ENCODE measurements around the gene IVNS1ABP. TPM values are rescaled to one million over a fixed set of nuclear protein-coding genes. Genes with fewer than 3 reads are reported as not detected.
A peak's percentile ranks its signal among the peaks of the same experiment; 100 is the strongest.

Gene IVNS1ABP
- total RNA-seq (10 to 100 TPM; 33.2 to 83.4 TPM), polyA plus RNA-seq (10 to 100 TPM; 14.2 to 34.8 TPM)

DNA sequence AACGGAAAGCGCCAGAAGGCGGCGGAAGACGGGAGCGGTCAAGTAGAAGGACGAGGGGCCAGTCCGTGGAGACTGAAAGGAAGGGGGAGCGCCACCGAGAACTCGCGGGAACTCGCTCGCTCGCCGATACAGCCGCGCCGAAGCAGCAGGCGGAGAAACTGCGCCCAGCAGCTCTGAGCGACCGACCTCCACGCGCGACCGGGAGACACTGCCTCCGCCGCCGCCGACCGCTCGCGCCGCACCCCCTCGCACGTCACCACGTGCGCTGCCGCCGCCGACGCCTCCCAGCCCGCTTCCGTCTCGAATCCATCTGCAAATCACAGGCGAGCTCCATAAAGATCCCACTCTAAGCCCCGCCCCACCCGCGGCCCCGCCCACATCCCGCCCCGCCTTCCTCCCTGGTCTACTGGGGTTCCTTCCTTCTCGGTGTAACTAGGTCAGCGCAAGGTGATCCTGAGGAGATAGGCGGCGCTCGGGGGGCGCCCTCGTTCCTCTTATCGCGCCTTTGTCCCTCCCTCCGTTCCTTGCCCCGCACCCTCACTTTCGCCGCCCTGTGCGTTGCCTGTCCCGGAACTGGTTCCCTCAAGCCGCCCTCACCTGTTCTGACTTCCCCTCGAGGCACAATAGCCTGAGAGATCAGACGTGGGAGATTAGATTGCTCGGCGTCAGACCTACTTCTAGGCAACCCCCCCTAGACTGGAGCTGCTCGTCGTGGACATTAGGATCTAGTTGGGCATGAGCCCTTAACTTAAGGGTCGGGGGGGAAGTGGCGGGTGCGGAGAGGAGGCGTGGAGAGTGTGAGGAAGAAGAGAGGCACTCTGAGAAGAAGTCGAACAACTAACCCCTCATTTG, at the start of gene IVNS1ABP:
Gene IVNS1ABP, minus strand, starts transcription at position 210 of the 852 bp plus-strand sequence. CDS start 7,750 bp downstream, outside the sequence.
- TF ChIP-seq TAF1 (conservative IDR thresholded peaks at IDR 0.05): peak; percentile 83
- TF ChIP-seq SP1 (IDR thresholded peaks at IDR 0.05): peak; percentile 38
- TF ChIP-seq HNF4G (IDR thresholded peaks at IDR 0.05): no peak
- TF ChIP-seq FOXA1 (IDR thresholded peaks at IDR 0.05): no peak
- TF ChIP-seq FOXA2 (IDR thresholded peaks at IDR 0.05): no peak
- TF ChIP-seq RXRA (IDR thresholded peaks at IDR 0.05): no peak
- TF ChIP-seq EGR1 (IDR thresholded peaks at IDR 0.05; ENCODE audit: low read depth in 2 of 2): no peak
- TF ChIP-seq, protein P1, sequence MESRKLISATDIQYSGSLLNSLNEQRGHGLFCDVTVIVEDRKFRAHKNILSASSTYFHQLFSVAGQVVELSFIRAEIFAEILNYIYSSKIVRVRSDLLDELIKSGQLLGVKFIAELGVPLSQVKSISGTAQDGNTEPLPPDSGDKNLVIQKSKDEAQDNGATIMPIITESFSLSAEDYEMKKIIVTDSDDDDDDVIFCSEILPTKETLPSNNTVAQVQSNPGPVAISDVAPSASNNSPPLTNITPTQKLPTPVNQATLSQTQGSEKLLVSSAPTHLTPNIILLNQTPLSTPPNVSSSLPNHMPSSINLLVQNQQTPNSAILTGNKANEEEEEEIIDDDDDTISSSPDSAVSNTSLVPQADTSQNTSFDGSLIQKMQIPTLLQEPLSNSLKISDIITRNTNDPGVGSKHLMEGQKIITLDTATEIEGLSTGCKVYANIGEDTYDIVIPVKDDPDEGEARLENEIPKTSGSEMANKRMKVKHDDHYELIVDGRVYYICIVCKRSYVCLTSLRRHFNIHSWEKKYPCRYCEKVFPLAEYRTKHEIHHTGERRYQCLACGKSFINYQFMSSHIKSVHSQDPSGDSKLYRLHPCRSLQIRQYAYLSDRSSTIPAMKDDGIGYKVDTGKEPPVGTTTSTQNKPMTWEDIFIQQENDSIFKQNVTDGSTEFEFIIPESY (IDR thresholded peaks at IDR 0.05): no peak
- TF ChIP-seq JUND (IDR thresholded peaks at IDR 0.05): no peak
- TF ChIP-seq YY1 (IDR thresholded peaks at IDR 0.05): no peak
- peak; percentile 18 to 19 for TF ChIP-seq HNF4A (conservative IDR thresholded peaks at IDR 0.05)
- TF ChIP-seq NR2F2 (IDR thresholded peaks at IDR 0.05): no peak
- TF ChIP-seq GABPA (IDR thresholded peaks at IDR 0.05 in 1 of 2, conservative IDR thresholded peaks at IDR 0.05 in 1 of 2): peak in 1 of 2 donors; percentile 18
- TF ChIP-seq RAD21 (IDR thresholded peaks at IDR 0.05): peak in 1 of 2 donors; percentile 30
- TF ChIP-seq, protein P2, sequence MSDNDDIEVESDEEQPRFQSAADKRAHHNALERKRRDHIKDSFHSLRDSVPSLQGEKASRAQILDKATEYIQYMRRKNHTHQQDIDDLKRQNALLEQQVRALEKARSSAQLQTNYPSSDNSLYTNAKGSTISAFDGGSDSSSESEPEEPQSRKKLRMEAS (IDR thresholded peaks at IDR 0.05): peak; percentile 22
- TF ChIP-seq, protein P3, sequence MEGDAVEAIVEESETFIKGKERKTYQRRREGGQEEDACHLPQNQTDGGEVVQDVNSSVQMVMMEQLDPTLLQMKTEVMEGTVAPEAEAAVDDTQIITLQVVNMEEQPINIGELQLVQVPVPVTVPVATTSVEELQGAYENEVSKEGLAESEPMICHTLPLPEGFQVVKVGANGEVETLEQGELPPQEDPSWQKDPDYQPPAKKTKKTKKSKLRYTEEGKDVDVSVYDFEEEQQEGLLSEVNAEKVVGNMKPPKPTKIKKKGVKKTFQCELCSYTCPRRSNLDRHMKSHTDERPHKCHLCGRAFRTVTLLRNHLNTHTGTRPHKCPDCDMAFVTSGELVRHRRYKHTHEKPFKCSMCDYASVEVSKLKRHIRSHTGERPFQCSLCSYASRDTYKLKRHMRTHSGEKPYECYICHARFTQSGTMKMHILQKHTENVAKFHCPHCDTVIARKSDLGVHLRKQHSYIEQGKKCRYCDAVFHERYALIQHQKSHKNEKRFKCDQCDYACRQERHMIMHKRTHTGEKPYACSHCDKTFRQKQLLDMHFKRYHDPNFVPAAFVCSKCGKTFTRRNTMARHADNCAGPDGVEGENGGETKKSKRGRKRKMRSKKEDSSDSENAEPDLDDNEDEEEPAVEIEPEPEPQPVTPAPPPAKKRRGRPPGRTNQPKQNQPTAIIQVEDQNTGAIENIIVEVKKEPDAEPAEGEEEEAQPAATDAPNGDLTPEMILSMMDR (IDR thresholded peaks at IDR 0.05; ENCODE audit: low read depth, low read length, missing input control): no peak
- TF ChIP-seq, protein P4, sequence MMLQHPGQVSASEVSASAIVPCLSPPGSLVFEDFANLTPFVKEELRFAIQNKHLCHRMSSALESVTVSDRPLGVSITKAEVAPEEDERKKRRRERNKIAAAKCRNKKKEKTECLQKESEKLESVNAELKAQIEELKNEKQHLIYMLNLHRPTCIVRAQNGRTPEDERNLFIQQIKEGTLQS (IDR thresholded peaks at IDR 0.05): no peak
- TF ChIP-seq, protein P5, sequence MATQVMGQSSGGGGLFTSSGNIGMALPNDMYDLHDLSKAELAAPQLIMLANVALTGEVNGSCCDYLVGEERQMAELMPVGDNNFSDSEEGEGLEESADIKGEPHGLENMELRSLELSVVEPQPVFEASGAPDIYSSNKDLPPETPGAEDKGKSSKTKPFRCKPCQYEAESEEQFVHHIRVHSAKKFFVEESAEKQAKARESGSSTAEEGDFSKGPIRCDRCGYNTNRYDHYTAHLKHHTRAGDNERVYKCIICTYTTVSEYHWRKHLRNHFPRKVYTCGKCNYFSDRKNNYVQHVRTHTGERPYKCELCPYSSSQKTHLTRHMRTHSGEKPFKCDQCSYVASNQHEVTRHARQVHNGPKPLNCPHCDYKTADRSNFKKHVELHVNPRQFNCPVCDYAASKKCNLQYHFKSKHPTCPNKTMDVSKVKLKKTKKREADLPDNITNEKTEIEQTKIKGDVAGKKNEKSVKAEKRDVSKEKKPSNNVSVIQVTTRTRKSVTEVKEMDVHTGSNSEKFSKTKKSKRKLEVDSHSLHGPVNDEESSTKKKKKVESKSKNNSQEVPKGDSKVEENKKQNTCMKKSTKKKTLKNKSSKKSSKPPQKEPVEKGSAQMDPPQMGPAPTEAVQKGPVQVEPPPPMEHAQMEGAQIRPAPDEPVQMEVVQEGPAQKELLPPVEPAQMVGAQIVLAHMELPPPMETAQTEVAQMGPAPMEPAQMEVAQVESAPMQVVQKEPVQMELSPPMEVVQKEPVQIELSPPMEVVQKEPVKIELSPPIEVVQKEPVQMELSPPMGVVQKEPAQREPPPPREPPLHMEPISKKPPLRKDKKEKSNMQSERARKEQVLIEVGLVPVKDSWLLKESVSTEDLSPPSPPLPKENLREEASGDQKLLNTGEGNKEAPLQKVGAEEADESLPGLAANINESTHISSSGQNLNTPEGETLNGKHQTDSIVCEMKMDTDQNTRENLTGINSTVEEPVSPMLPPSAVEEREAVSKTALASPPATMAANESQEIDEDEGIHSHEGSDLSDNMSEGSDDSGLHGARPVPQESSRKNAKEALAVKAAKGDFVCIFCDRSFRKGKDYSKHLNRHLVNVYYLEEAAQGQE (IDR thresholded peaks at IDR 0.05): no peak
- Histone ChIP-seq H3K27me3 (ENCODE audit: control insufficient read depth in 4 of 4, insufficient read depth in 4 of 4, low read length in 3 of 4) (no peaks in the 10 kb centered on the region), H3K27ac (ENCODE audit: low read depth in 1 of 2, low read length in 2 of 2) (peak within 1 kb of the TSS; percentile 97 to 99), H3K36me3 (ENCODE audit: control insufficient read depth in 4 of 4, insufficient read depth in 3 of 4, low read depth in 1 of 4, low read length in 3 of 4) (no peaks in the 10 kb centered on the region), H3K4me3 (ENCODE audit: low read depth in 1 of 3, low read length in 3 of 3) (peak within 1 kb of the TSS; percentile 89 to 92 (median 90)), H3K4me1 (ENCODE audit: control insufficient read depth in 4 of 4, insufficient read depth in 4 of 4, low read length in 3 of 4) (peaks cover 5 to 37% (median 19%) of the 10 kb centered on the region in 4 donors), H3K9ac (ENCODE audit: low read depth in 1 of 2, low read length in 2 of 2) (peak within 1 kb of the TSS; percentile 84 to 92), H3K9me3 (ENCODE audit: control insufficient read depth in 4 of 4, low read length in 3 of 4) (no peaks in the 10 kb centered on the region)
- DNase-seq (ENCODE audit: low spot score): peak; percentile 100
- WGBS: 2% methylated on average over 80 of the region's 80 CpGs
